Smooth muscle cell of the pulmonary artery (primary cell): ENCODE results near the gene TEC. TPM values are rescaled to one million over a fixed set of nuclear protein-coding genes. Genes with fewer than 3 reads are reported as not detected.

Experiments used
- total RNA-seq: library from RNA; depleted of rRNA; stranded (reverse); fragments of >200 nt; gene quantifications from 2 replicates; pipeline ENCODE4 v1.2.3, GENCODE V29; 2014

The TEC gene
- total RNA-seq, result 0.20 and 0.26 TPM in 2 replicates

DNA sequence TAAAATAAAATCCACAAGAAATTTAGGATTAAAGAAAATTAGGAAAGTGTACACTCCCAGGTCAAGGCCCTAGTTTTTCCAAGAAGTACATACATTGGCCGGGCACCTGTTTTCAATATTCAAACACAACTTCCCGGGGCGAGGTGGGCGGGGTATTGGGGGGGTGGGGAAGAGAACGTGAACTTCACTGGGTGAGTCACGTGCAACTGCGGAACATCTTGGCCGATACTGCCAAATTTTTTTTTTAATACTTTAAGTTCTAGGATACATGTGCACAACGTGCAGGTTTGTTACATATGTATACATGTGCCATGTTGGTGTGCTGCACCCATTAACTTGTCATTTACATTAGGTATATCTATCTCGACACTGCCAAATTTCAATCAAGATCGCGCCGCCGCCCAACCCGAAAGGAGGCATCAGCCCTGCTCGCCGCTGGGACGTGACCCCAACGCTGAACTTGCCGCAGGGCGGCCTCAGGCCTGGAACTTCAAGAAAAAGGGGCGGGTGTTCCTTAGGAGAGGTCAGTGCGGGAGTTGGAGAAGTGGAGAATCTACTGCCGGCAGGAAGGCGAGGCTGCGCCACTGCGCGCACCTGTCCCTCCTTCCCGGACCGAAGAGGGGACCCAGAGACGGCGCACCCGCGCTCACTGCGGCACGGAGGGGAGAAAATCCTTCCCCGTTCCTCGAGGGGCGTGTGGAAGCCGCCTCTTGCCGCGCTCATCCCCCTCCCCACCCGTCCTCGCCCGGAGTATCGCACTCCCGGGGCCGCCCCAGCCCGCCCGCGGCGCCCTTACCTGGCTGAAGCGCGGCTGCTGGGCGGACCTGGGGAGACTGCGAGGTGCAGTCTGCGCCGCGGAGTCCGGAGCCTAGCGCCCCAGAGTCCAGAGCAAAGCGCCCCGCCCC lies at the start of gene TEC:
Gene TEC, minus strand, starts transcription at position 883 of the 905 bp plus-strand sequence. CDS start 41,224 bp downstream, outside the sequence.

DNA sequence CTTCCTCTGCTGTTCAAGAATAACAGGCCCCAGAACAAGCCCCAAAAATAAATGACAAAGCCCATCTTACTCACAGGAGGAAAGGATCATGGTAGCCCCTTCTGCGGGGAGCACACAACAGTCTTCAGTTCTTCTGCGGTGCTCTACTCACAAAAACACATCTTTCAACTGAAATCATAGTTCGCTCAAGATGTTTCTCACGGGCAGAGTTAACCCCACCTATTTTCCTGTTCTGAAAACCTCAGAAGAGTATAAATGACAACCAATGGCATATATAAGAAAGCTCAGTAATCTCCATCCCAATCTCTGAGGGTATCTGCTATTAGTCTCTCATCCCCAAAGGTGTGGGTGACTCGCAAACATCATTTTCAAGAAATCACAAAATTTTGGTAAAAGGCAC lies 135.6 kb downstream of the TEC start, which contains the start of gene TXK:
Gene TXK, minus strand, starts transcription at position 170 of the 400 bp plus-strand sequence. Its CDS starts 80 bp downstream, at position 90.

Other genes with a start within 250 kb of the TEC start
- gene TXK, start 135.6 kb downstream of the TEC start, total RNA-seq, result 0.23 and 0.26 TPM in 2 replicates
- 28.4 and 37.9 TPM in 2 replicates for gene SLAIN2, start 71.7 kb upstream of the TEC start, total RNA-seq
- gene SLC10A4, start 213.5 kb upstream of the TEC start, total RNA-seq, result 0.07 TPM in 1 of 2 replicates, not detected in the other
- not detected in 2 replicates for gene ZAR1, start 220.4 kb upstream of the TEC start, total RNA-seq